LNCAP (cell line): Measurements from ENCODE around the gene HPCAL1.

Source experiments
- CTCF ChIP-seq: fragments of 450-650 bp; IDR thresholded peaks from 2 replicates; pipeline ENCODE4 v1.5.1; 2017; ENCODE audit warnings: mild to moderate bottlenecking

The HPCAL1 gene

GRCh38 chr2:10469301-10469700, 166.6 kb downstream of the HPCAL1 start:
- TF ChIP-seq CTCF = no peak

- no peak for TF ChIP-seq CTCF
Measured at GRCh38 chr2:10469955-10470608, 167.4 kb downstream of the HPCAL1 start.

GRCh38 chr2:10471046-10471571, 168.4 kb downstream of the HPCAL1 start:
- no peak for TF ChIP-seq CTCF

GRCh38 chr2:10471955-10472354, 169.3 kb downstream of the HPCAL1 start:
- TF ChIP-seq CTCF = no peak

DNA sequence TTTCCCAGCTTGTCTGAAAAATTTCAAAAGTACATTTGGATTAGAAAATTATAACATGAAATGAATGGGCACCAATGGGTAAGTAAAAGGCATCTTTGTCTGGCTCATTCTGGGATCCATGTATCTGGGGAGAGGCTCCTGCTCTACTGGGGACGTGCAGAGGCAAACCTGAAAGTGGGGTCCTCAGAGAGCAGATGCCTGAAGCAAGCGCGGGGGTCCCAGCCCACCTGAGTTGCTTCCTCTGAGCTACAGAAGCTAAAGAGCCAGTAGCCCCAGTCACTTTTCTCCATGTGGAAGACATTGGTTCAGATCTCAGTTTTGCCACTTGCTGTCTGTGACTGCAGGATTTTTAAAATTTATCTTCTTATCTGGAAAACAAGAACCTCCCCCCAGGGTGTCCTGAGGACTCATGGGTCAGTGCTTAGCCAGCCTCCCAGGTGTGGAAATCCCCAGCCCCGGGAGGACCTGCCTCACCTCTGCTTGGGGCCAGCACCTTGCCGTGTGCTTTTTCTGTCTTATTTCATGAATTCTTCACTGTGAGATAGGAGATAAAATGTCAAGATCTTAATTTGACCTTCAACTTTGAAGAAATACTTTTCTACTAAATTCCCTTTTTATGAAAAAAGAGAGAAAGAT, 170.5 kb downstream of the HPCAL1 start:
- TF ChIP-seq CTCF = no peak

- no peak for TF ChIP-seq CTCF
Measured at GRCh38 chr2:10475221-10475722, 172.6 kb downstream of the HPCAL1 start.

DNA sequence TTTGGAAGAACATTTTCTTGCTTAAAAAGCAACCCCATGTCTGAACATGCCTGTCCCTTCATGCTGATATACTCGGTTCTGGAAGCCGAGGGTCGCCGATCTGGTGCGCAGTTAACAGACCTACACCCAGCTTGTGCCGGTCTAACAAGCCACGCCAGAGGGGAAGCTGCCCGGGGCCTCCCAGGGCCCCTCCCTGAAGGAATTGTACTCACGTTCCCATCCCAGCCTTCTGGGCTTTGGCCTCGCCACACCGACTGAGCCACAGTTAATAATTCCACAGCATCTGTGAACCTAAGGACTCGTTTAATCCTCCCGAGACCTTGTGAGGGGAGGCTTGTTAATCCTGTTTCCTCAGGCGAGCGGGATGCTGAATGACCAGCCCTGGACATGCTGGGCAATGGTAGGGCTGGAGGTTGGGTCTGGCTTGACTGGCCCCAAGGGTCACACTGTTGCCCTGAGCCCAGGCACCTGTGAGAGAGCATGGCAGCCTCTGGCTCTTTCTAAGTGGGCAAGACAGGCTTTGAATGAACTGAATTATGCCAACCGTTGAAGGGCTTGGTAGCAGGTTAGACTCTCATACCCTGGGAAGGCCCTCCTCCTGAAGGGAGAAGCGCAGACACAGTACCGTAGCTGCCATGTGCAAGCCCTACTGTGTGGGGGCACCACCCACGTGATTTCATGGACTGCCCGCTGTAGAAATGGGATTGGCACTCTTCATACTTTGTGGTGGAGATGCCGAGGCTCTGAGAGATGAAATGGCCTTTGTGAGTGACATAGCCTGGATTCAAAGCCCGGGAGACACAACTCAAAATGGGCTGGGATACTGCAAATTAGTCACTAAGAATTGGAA, 173.3 kb downstream of the HPCAL1 start:
- no peak for TF ChIP-seq CTCF
